ENCODE measurements around the gene TRAF3.
A peak's percentile ranks its signal among the peaks of the same experiment; 100 is the strongest.

Gene TRAF3

GRCh38 chr14:102778338-102779083 lies 1.3 kb downstream of the TRAF3 start:
- DNase-seq, result peak; percentile 75

- DNase-seq, result peak; percentile 48
These were observed 1.8 kb downstream of the TRAF3 start for GRCh38 chr14:102779084-102779462.

GRCh38 chr14:102779574-102780315 lies 2.5 kb downstream of the TRAF3 start:
- no peak for DNase-seq

GRCh38 chr14:102781063-102781462 lies 3.8 kb downstream of the TRAF3 start:
- no peak for DNase-seq

GRCh38 chr14:102782974-102783373 lies 5.7 kb downstream of the TRAF3 start:
- DNase-seq, result no peak

GRCh38 chr14:102784892-102785594 lies 7.8 kb downstream of the TRAF3 start:
- no peak for DNase-seq

GRCh38 chr14:102785595-102785963 lies 8.3 kb downstream of the TRAF3 start:
- no peak for DNase-seq

- DNase-seq, result no peak
These were observed 9.5 kb downstream of the TRAF3 start for GRCh38 chr14:102786768-102787167.

- DNase-seq, result no peak
These were observed 12.1 kb downstream of the TRAF3 start for GRCh38 chr14:102789349-102789748.

GRCh38 chr14:102793531-102794328 lies 16.5 kb downstream of the TRAF3 start:
- no peak for DNase-seq

- DNase-seq, result peak; percentile 62
These were observed 18.0 kb downstream of the TRAF3 start for GRCh38 chr14:102795060-102795925.

- DNase-seq, result no peak
These were observed 19.5 kb downstream of the TRAF3 start for GRCh38 chr14:102796661-102797190.

- DNase-seq, result no peak
These were observed 21.7 kb downstream of the TRAF3 start for GRCh38 chr14:102798926-102799325.

GRCh38 chr14:102799684-102800562 lies 22.7 kb downstream of the TRAF3 start:
- DNase-seq, result peak; percentile 23

- DNase-seq, result no peak
These were observed 25.7 kb downstream of the TRAF3 start for GRCh38 chr14:102802834-102803523.

- DNase-seq, result no peak
These were observed 27.6 kb downstream of the TRAF3 start for GRCh38 chr14:102804858-102805257.

- DNase-seq, result no peak
These were observed 28.2 kb downstream of the TRAF3 start for GRCh38 chr14:102805371-102805891.

GRCh38 chr14:102805941-102806340 lies 28.7 kb downstream of the TRAF3 start:
- DNase-seq, result no peak

- DNase-seq, result no peak
These were observed 29.2 kb downstream of the TRAF3 start for GRCh38 chr14:102806447-102806846.

GRCh38 chr14:102807013-102807406 lies 29.8 kb downstream of the TRAF3 start:
- DNase-seq, result no peak
